H1 (cell line): Measurements from ENCODE around the gene HSPBP1. TPM values are rescaled to one million over a fixed set of nuclear protein-coding genes. Genes with fewer than 3 reads are reported as not detected.

Experiments
- BRCA1 ChIP-seq: IDR thresholded peaks from 2 replicates; pipeline ENCODE4 v1.6.1; 2012; ENCODE audit warnings: low read depth, low read length, improper control_type of control experiment
- GABPA ChIP-seq: IDR thresholded peaks from 2 replicates; pipeline ENCODE4 v1.6.1; 2011; ENCODE audit warnings: mild to moderate bottlenecking, low read length, moderate library complexity, borderline replicate concordance; ENCODE audit not compliant: insufficient read depth
- RAD21 ChIP-seq, 2 experiments: IDR thresholded peaks in 1 of 2; conservative IDR thresholded peaks in 1 of 2; 2 replicates each; pipeline ENCODE4 v1.6.1; 2011; ENCODE audit warnings: low read depth in 2 of 2, low read length in 2 of 2, improper control_type of control experiment in 1 of 2, inconsistent platforms in 1 of 2, mild to moderate bottlenecking in 1 of 2, moderate library complexity in 1 of 2
- RNF2 ChIP-seq: fragments of 200-900, 300-1000 bp; sonication (generic); IDR thresholded peaks from 2 replicates; pipeline ENCODE4 v1.7.1; 2016; ENCODE audit warnings: borderline replicate concordance, low read depth, mild to moderate bottlenecking, antibody characterized with exemption, low read length; ENCODE audit not compliant: poor library complexity, severe bottlenecking; ENCODE audit errors: missing control alignments
- SIRT6 ChIP-seq: IDR thresholded peaks from one replicate; pipeline ENCODE4 v1.7.1; 2012; ENCODE audit warnings: low read length, inconsistent platforms
- SRF ChIP-seq: IDR thresholded peaks from 2 replicates; pipeline ENCODE4 v1.6.1; 2011; ENCODE audit warnings: mild to moderate bottlenecking, low read depth, low read length, moderate library complexity
- TAF1 ChIP-seq: IDR thresholded peaks from 2 replicates; pipeline ENCODE4 v1.6.1; 2011; ENCODE audit warnings: mild to moderate bottlenecking, low read depth, low read length
- TBP ChIP-seq: IDR thresholded peaks from 2 replicates; pipeline ENCODE4 v1.6.1; 2011; ENCODE audit warnings: low read depth, low read length, improper control_type of control experiment
- ZNF274 ChIP-seq: IDR thresholded peaks from 2 replicates; pipeline ENCODE4 v1.7.0; 2012; ENCODE audit warnings: low read length, borderline replicate concordance; ENCODE audit errors: extremely low read depth
- polyA plus RNA-seq, 7 experiments: library from polyadenylated mRNA; depleted of rRNA in 3 of 7; stranded (reverse) in 5 of 7; unstranded in 2 of 7; fragments of >200 nt in 5 of 7; fragments of 200-250 nt in 2 of 7; gene quantifications; 1 replicate in 5 of 7; 2 replicates in 1 of 7; 4 replicates in 1 of 7; pipeline versions ENCODE4 v1.2.1 to v1.2.3, GENCODE V29; 2011 to 2013; ENCODE audit warnings: missing spikeins in 2 of 7, mixed read lengths in 2 of 7
- total RNA-seq: library from RNA; stranded (reverse); fragmentation: NEBNext Ultra II Directional; extraction: Animal tissue kit (Norgen Biotek cat#: 25700); gene quantifications from 2 replicates; pipeline ENCODE4 v1.2.1, GENCODE V29; 2021

HSPBP1 gene
- total and polyA plus RNA-seq, 2 of the 8 experiments (the other 6 are each of a cell fraction or from before 2014, with no cell fraction given), result 63.4 to 100 TPM

GRCh38 chr19:55265173-55265572, 14.7 kb downstream of the HSPBP1 start (continued):
- TF ChIP-seq ZNF274 (no peak), TBP (no peak), SIRT6 (no peak), RAD21 (IDR thresholded peaks at IDR 0.05 in 1 of 2, conservative IDR thresholded peaks at IDR 0.05 in 1 of 2; ENCODE audit: low read depth in 2 of 2, low read length in 2 of 2) (no peak), SRF (no peak), RNF2 (no peak), BRCA1 (no peak), TAF1 (no peak), GABPA (no peak)
